Smooth muscle cell (in vitro differentiated cells): ENCODE measurements around the gene MAP3K13. TPM values are rescaled to one million over a fixed set of nuclear protein-coding genes. Genes with fewer than 3 reads are reported as not detected.

Experiments used
- DNase-seq: peaks from one replicate; lab custom pipeline; 2025; ENCODE audit not compliant: unreplicated experiment; lab: John Stamatoyannopoulos, UW
- H2AFZ ChIP-seq: fragments of 200-600 bp; sonication (generic); 2 replicates; pipeline ENCODE4 v1.6.0; 2016; ENCODE audit warnings: antibody characterized with exemption, low read depth, mild to moderate bottlenecking
- H3F3A ChIP-seq: fragments of 200-600 bp; sonication (generic); 2 replicates; pipeline ENCODE4 v1.6.0; 2017; ENCODE audit warnings: antibody characterized with exemption, low read depth
- H3K27ac ChIP-seq: fragments of 200-600 bp; sonication (generic); 2 replicates; pipeline ENCODE4 v1.5.1; 2016; ENCODE audit warnings: low read depth, mild to moderate bottlenecking
- H3K27me3 ChIP-seq: fragments of 200-600 bp; sonication (generic); 2 replicates; pipeline ENCODE4 v1.6.1; 2016; ENCODE audit warnings: low read depth, mild to moderate bottlenecking
- H3K36me3 ChIP-seq: fragments of 200-600 bp; sonication (generic); 2 replicates; pipeline ENCODE4 v1.5.1; 2016; ENCODE audit warnings: low read depth
- H3K4me1 ChIP-seq: fragments of 200-600 bp; sonication (generic); 2 replicates; pipeline ENCODE4 v1.5.1; 2016; ENCODE audit warnings: low read depth
- H3K4me2 ChIP-seq: fragments of 200-600 bp; sonication (generic); 2 replicates; pipeline ENCODE4 v1.6.0; 2016; ENCODE audit warnings: mild to moderate bottlenecking
- H3K4me3 ChIP-seq: fragments of 200-600 bp; sonication (generic); 2 replicates; pipeline ENCODE4 v1.5.1; 2016; ENCODE audit warnings: mild to moderate bottlenecking
- H3K79me2 ChIP-seq: fragments of 200-600 bp; sonication (generic); 2 replicates; pipeline ENCODE4 v1.6.0; 2016; ENCODE audit warnings: low read depth, mild to moderate bottlenecking
- H3K9ac ChIP-seq: fragments of 200-600 bp; sonication (generic); 2 replicates; pipeline ENCODE4 v1.6.0; 2016; ENCODE audit warnings: low read depth
- H3K9me3 ChIP-seq: fragments of 200-600 bp; sonication (generic); replicated peaks from 2 replicates; pipeline ENCODE4 v1.5.1; 2016; ENCODE audit warnings: low read depth
- H4K20me1 ChIP-seq: fragments of 200-600 bp; sonication (generic); 2 replicates; pipeline ENCODE4 v1.6.0; 2016; ENCODE audit warnings: low read depth
- WGBS: methylation state at CpG from one replicate; pipeline ENCODE4 v1.1.7; 2016; ENCODE audit warnings: low lambda C conversion rate; 5-methylcytosine and 5-hydroxymethylcytosine counted together
- polyA plus RNA-seq: library from polyadenylated mRNA; unstranded; fragments of >200 nt; fragmentation: Nextera tagmentation; extraction: Ambion mirVana; gene quantifications from 2 replicates; pipeline ENCODE4 v1.2.1, GENCODE V29; 2016
- total RNA-seq: library from RNA; depleted of rRNA; stranded (reverse); fragments of >200 nt; gene quantifications from 2 replicates; pipeline ENCODE4 v1.2.3, GENCODE V29; 2014
- TF ChIP-seq, protein P1 (sequence below): fragments of 200-600 bp; sonication (generic); IDR thresholded peaks from 2 replicates; pipeline ENCODE4 v1.5.1; 2017; ENCODE audit warnings: borderline replicate concordance, mild to moderate bottlenecking, antibody characterized with exemption; ENCODE audit not compliant: insufficient read depth, poor library complexity, severe bottlenecking

MAP3K13 gene
- total and polyA plus RNA-seq, 2 experiments from 2014 or later = 28.5 to 49.9 TPM

DNA sequence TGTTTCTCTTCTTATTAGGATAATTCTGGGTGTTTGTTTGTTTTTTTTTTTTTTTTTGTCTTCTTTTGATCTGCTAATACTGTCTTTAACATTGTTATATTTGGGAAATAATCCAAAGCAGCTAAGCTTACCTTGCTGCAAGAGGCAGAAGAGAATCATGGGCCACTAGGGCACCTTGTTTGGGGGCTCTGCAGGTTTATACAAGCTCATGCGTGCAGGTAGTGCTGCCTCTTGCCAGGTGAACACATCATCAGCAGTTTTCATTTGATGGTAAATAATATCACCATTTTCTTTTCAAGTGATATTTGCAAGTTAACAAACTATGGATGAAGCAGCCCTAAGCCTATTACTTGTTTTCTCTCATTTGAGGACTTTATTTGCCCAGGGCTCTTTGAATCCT, 37.9 kb downstream of the MAP3K13 start:
- no peaks in the 10 kb centered on the region for H3K79me2 ChIP-seq
- no peak overlapping the region for H3K27ac ChIP-seq
- no peaks in the 10 kb centered on the region for H3K36me3 ChIP-seq
- TF ChIP-seq, protein P1, sequence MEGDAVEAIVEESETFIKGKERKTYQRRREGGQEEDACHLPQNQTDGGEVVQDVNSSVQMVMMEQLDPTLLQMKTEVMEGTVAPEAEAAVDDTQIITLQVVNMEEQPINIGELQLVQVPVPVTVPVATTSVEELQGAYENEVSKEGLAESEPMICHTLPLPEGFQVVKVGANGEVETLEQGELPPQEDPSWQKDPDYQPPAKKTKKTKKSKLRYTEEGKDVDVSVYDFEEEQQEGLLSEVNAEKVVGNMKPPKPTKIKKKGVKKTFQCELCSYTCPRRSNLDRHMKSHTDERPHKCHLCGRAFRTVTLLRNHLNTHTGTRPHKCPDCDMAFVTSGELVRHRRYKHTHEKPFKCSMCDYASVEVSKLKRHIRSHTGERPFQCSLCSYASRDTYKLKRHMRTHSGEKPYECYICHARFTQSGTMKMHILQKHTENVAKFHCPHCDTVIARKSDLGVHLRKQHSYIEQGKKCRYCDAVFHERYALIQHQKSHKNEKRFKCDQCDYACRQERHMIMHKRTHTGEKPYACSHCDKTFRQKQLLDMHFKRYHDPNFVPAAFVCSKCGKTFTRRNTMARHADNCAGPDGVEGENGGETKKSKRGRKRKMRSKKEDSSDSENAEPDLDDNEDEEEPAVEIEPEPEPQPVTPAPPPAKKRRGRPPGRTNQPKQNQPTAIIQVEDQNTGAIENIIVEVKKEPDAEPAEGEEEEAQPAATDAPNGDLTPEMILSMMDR = no peak
- H3K4me1 ChIP-seq = no peaks in the 10 kb centered on the region
- WGBS = 75% methylated on average over 1 of the region's 1 CpG
- no peak overlapping the region for H3K4me2 ChIP-seq
- no peak overlapping the region for H3K4me3 ChIP-seq
- no peak overlapping the region for H2AFZ ChIP-seq
- H3K27me3 ChIP-seq = peaks cover 6% of the 10 kb centered on the region
- no peak for DNase-seq
- peaks cover 8% of the 10 kb centered on the region for H4K20me1 ChIP-seq
- H3F3A ChIP-seq = no peaks in the 10 kb centered on the region
- H3K9me3 ChIP-seq = no peaks in the 10 kb centered on the region
- no peak overlapping the region for H3K9ac ChIP-seq

DNA sequence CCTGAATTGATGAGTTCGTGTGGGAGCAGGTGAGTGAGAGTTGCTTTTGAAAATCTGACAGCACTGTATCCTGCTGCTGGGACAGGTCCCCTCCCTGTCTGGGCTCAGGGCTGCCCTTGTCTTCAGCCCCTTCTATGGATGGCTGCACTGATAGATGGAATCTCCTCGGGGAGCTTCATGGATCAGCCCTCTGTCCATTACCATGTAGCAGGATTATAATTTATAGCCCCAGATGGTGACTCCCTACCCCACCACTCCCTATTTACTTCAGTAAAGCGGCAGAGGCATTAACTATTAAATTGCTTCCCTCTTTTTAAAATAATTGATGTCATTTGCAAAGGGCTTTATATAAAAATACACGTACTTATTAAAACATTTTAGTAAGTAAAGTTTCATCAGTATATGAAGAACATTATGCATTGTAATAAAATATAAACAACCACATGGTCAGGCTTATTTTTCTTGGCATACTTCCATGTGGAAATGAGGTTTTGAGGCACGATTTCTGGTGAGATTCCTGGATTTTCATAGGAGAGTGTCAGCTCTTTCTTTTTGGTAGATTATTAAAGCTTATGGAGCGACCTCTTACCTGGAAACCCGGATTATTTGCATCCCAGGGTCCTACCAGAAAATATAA, 38.5 kb downstream of the MAP3K13 start:
- no peak overlapping the region for H3K4me3 ChIP-seq
- no peak for DNase-seq
- WGBS = 77% methylated on average over 7 of the region's 7 CpGs
- H3K4me1 ChIP-seq = no peaks in the 10 kb centered on the region
- no peak overlapping the region for H3K4me2 ChIP-seq
- H3F3A ChIP-seq = no peaks in the 10 kb centered on the region
- no peak overlapping the region for H3K27ac ChIP-seq
- H2AFZ ChIP-seq = no peak overlapping the region
- no peaks in the 10 kb centered on the region for H3K9me3 ChIP-seq
- no peak overlapping the region for H3K9ac ChIP-seq
- H4K20me1 ChIP-seq = peaks cover 8% of the 10 kb centered on the region
- H3K79me2 ChIP-seq = no peaks in the 10 kb centered on the region
- H3K36me3 ChIP-seq = no peaks in the 10 kb centered on the region
- TF ChIP-seq, protein P1 = no peak
- H3K27me3 ChIP-seq = peaks cover 6% of the 10 kb centered on the region

GRCh38 chr3:185402561-185402960, 39.6 kb downstream of the MAP3K13 start:
- Histone ChIP-seq H3K9ac (no peak overlapping the region), H4K20me1 (peaks cover 8% of the 10 kb centered on the region), H3K79me2 (no peaks in the 10 kb centered on the region), H3K4me3 (no peak overlapping the region), H3K4me1 (no peaks in the 10 kb centered on the region), H3K27me3 (peaks cover 10% of the 10 kb centered on the region), H3K9me3 (no peaks in the 10 kb centered on the region), H3K4me2 (no peak overlapping the region), H3K27ac (no peak overlapping the region), H3F3A (no peaks in the 10 kb centered on the region), H3K36me3 (no peaks in the 10 kb centered on the region), H2AFZ (no peak overlapping the region)
- TF ChIP-seq, protein P1 = no peak
- DNase-seq = no peak
- 73% methylated on average over 5 of the region's 5 CpGs for WGBS

DNA sequence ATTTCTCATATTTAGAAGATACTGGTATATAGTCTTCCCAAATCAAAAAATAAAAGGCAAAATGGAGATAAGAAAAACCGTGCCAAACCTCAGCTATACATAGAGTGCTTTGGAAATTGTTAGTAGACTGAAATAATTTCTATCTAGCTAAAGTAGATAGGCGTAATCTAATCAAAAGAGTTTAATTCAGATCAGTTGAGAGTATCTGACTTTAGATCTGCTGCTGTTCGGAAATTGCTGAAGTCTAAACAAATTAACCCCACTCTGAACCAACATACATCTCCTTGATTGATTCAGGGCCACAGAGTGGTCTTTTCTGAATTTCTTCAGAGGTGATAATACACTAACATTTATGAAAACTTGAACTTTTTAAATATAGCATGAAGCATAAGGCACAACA, 40.1 kb downstream of the MAP3K13 start:
- H3F3A ChIP-seq = no peaks in the 10 kb centered on the region
- H3K79me2 ChIP-seq = no peaks in the 10 kb centered on the region
- 84% methylated on average over 3 of the region's 3 CpGs for WGBS
- H3K4me1 ChIP-seq = no peaks in the 10 kb centered on the region
- H3K27me3 ChIP-seq = peaks cover 10% of the 10 kb centered on the region
- no peak overlapping the region for H3K4me2 ChIP-seq
- no peak overlapping the region for H2AFZ ChIP-seq
- no peak for DNase-seq
- no peak overlapping the region for H3K27ac ChIP-seq
- H3K36me3 ChIP-seq = no peaks in the 10 kb centered on the region
- no peaks in the 10 kb centered on the region for H3K9me3 ChIP-seq
- H3K4me3 ChIP-seq = no peak overlapping the region
- no peak overlapping the region for H3K9ac ChIP-seq
- H4K20me1 ChIP-seq = peaks cover 8% of the 10 kb centered on the region
- TF ChIP-seq, protein P1 = no peak
